Hepatocyte (in vitro differentiated cells): ENCODE results near the gene TASP1. TPM values are rescaled to one million over a fixed set of nuclear protein-coding genes. Genes with fewer than 3 reads are reported as not detected.

Experiments
- DNase-seq: peaks from one replicate; pipeline ENCODE4 v3.0.0-alpha.2; 2016; ENCODE audit warnings: low spot score
- H2AFZ ChIP-seq: fragments of 200-600 bp; sonication (generic); 2 replicates; pipeline ENCODE4 v1.6.0; 2016; ENCODE audit warnings: antibody characterized with exemption, mild to moderate bottlenecking
- H3K27ac ChIP-seq: fragments of 200-600 bp; sonication (generic); 2 replicates; pipeline ENCODE4 v1.5.1; 2016; ENCODE audit warnings: mild to moderate bottlenecking
- H3K27me3 ChIP-seq: fragments of 200-600 bp; sonication (generic); 2 replicates; pipeline ENCODE4 v1.6.1; 2016
- H3K36me3 ChIP-seq: fragments of 200-600 bp; sonication (generic); replicated peaks from 2 replicates; pipeline ENCODE4 v1.5.1; 2016; ENCODE audit warnings: low read depth; ENCODE audit not compliant: insufficient read depth
- H3K4me1 ChIP-seq: fragments of 200-600 bp; sonication (generic); 2 replicates; pipeline ENCODE4 v1.5.1; 2016; ENCODE audit warnings: mild to moderate bottlenecking, moderate library complexity; ENCODE audit not compliant: insufficient read depth
- H3K4me2 ChIP-seq: fragments of 200-600 bp; sonication (generic); 2 replicates; pipeline ENCODE4 v1.6.0; 2016
- H3K4me3 ChIP-seq: fragments of 200-600 bp; sonication (generic); 2 replicates; pipeline ENCODE4 v1.5.1; 2016; ENCODE audit warnings: mild to moderate bottlenecking
- H3K79me2 ChIP-seq: fragments of 200-600 bp; sonication (generic); 2 replicates; pipeline ENCODE4 v1.6.0; 2017; ENCODE audit warnings: mild to moderate bottlenecking
- H3K9me2 ChIP-seq: fragments of 200-600 bp; sonication (generic); replicated peaks from 2 replicates; pipeline ENCODE4 v1.6.0; 2017; ENCODE audit warnings: mild to moderate bottlenecking; ENCODE audit not compliant: insufficient read depth
- H3K9me3 ChIP-seq: fragments of 200-600 bp; sonication (generic); 2 replicates; pipeline ENCODE4 v1.5.1; 2016; ENCODE audit warnings: low read depth, mild to moderate bottlenecking
- H4K20me1 ChIP-seq: fragments of 200-600 bp; sonication (generic); 2 replicates; pipeline ENCODE4 v1.6.0; 2016; ENCODE audit warnings: mild to moderate bottlenecking; ENCODE audit not compliant: insufficient read depth, poor library complexity, severe bottlenecking
- EZH2 ChIP-seq: fragments of 200-600 bp; sonication (generic); IDR thresholded peaks from 2 replicates; pipeline ENCODE4 v1.6.1; 2016; ENCODE audit warnings: antibody characterized with exemption, mild to moderate bottlenecking, borderline replicate concordance
- EZH2phosphoT487 ChIP-seq: fragments of 200-600 bp; sonication (generic); IDR thresholded peaks from one replicate; pipeline ENCODE4 v1.6.1; 2018; ENCODE audit warnings: antibody characterized with exemption, mild to moderate bottlenecking, low read depth, moderate library complexity; ENCODE audit not compliant: unreplicated experiment, severe bottlenecking
- WGBS: methylation state at CpG from one replicate; pipeline ENCODE4 v1.1.6; 2016; ENCODE audit warnings: low lambda C conversion rate; ENCODE audit errors: missing lambda C conversion rate; 5-methylcytosine and 5-hydroxymethylcytosine counted together
- polyA plus RNA-seq: library from polyadenylated mRNA; unstranded; fragments of >200 nt; fragmentation: Nextera tagmentation; extraction: Ambion mirVana; gene quantifications from 2 replicates; pipeline ENCODE4 v1.2.1, GENCODE V29; 2016
- total RNA-seq: library from RNA; depleted of rRNA; stranded (reverse); fragments of >200 nt; gene quantifications from 2 replicates; pipeline ENCODE4 v1.2.3, GENCODE V29; 2014
- TF ChIP-seq, protein P1 (sequence below): fragments of 200-600 bp; sonication (generic); IDR thresholded peaks from 2 replicates; pipeline ENCODE4 v1.5.1; 2016; ENCODE audit warnings: antibody characterized with exemption, mild to moderate bottlenecking; ENCODE audit not compliant: poor library complexity

The TASP1 gene
- total and polyA plus RNA-seq, 2 experiments from 2014 or later, result 11.1 to 12.9 TPM

DNA sequence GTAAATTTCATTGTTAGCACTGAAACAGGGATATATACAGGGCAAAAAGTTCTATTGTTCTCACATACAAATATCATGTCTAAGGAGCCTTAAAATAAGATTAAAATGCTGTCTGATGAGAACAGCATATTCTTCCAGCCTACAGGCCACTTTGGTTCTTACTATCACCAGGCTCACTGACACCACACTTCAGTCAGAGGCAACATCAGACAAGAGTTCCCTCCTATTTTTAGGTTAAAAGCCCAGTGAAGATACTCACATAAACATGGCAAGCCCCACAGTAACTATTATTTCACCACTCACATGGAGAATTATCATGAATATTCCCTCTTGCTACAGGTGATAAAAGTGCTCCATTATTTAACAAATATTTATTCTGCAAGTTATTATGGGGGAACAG, 241.9 kb downstream of the TASP1 start:
- H4K20me1 ChIP-seq, result no peaks in the 10 kb centered on the region
- no peak for DNase-seq
- H3K4me1 ChIP-seq, result no peaks in the 10 kb centered on the region
- H2AFZ ChIP-seq, result no peak overlapping the region
- no peaks in the 10 kb centered on the region for H3K36me3 ChIP-seq
- TF ChIP-seq EZH2phosphoT487 (no peak), EZH2 (no peak)
- TF ChIP-seq, protein P1, sequence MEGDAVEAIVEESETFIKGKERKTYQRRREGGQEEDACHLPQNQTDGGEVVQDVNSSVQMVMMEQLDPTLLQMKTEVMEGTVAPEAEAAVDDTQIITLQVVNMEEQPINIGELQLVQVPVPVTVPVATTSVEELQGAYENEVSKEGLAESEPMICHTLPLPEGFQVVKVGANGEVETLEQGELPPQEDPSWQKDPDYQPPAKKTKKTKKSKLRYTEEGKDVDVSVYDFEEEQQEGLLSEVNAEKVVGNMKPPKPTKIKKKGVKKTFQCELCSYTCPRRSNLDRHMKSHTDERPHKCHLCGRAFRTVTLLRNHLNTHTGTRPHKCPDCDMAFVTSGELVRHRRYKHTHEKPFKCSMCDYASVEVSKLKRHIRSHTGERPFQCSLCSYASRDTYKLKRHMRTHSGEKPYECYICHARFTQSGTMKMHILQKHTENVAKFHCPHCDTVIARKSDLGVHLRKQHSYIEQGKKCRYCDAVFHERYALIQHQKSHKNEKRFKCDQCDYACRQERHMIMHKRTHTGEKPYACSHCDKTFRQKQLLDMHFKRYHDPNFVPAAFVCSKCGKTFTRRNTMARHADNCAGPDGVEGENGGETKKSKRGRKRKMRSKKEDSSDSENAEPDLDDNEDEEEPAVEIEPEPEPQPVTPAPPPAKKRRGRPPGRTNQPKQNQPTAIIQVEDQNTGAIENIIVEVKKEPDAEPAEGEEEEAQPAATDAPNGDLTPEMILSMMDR, result no peak
- H3K27ac ChIP-seq, result no peak overlapping the region
- no peak overlapping the region for H3K4me2 ChIP-seq
- H3K4me3 ChIP-seq, result no peak overlapping the region
- H3K9me3 ChIP-seq, result no peaks in the 10 kb centered on the region
- no peaks in the 10 kb centered on the region for H3K9me2 ChIP-seq
- H3K79me2 ChIP-seq, result no peaks in the 10 kb centered on the region
- no peaks in the 10 kb centered on the region for H3K27me3 ChIP-seq

- no peaks in the 10 kb centered on the region for H3K79me2 ChIP-seq
- WGBS, result 40% methylated on average over 3 of the region's 3 CpGs
- TF ChIP-seq, protein P1, result no peak
- no peak for TF ChIP-seq EZH2
- no peak for TF ChIP-seq EZH2phosphoT487
- no peak for DNase-seq
- H3K4me2 ChIP-seq, result no peak overlapping the region
- H3K36me3 ChIP-seq, result no peaks in the 10 kb centered on the region
- no peak overlapping the region for H3K27ac ChIP-seq
- H4K20me1 ChIP-seq, result no peaks in the 10 kb centered on the region
- H3K9me2 ChIP-seq, result no peaks in the 10 kb centered on the region
- H3K27me3 ChIP-seq, result no peaks in the 10 kb centered on the region
- no peak overlapping the region for H2AFZ ChIP-seq
- H3K4me1 ChIP-seq, result no peaks in the 10 kb centered on the region
- H3K4me3 ChIP-seq, result no peak overlapping the region
- no peaks in the 10 kb centered on the region for H3K9me3 ChIP-seq
Measured at GRCh38 chr20:13396022-13396421, 242.7 kb downstream of the TASP1 start.

DNA sequence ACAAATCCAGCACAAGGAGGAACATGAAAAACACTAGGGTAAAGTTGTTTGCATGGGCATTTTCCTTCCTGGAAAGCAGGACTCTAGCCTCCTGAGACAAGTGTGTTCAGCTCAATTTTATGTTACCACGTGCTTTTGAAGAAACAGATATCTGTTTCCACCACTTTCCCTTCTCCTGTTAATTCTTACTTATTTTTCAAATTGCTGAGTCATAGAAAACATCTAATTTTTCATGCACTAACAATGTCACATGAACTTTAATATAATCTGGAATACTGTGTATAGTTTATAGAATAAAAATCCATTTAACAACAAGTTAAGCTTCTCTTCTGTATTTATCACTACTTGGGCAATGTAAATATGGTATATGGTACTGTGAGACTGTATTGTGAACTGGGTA, 243.5 kb downstream of the TASP1 start:
- WGBS, result 87% methylated on average over 1 of the region's 1 CpG
- H3K9me2 ChIP-seq, result no peaks in the 10 kb centered on the region
- H4K20me1 ChIP-seq, result no peaks in the 10 kb centered on the region
- no peak for DNase-seq
- H2AFZ ChIP-seq, result no peak overlapping the region
- TF ChIP-seq EZH2phosphoT487 (no peak), EZH2 (no peak)
- TF ChIP-seq, protein P1, result no peak
- H3K27me3 ChIP-seq, result no peaks in the 10 kb centered on the region
- H3K27ac ChIP-seq, result no peak overlapping the region
- H3K4me1 ChIP-seq, result no peaks in the 10 kb centered on the region
- H3K79me2 ChIP-seq, result no peaks in the 10 kb centered on the region
- H3K36me3 ChIP-seq, result no peaks in the 10 kb centered on the region
- no peaks in the 10 kb centered on the region for H3K9me3 ChIP-seq
- H3K4me2 ChIP-seq, result no peak overlapping the region
- no peak overlapping the region for H3K4me3 ChIP-seq

DNA sequence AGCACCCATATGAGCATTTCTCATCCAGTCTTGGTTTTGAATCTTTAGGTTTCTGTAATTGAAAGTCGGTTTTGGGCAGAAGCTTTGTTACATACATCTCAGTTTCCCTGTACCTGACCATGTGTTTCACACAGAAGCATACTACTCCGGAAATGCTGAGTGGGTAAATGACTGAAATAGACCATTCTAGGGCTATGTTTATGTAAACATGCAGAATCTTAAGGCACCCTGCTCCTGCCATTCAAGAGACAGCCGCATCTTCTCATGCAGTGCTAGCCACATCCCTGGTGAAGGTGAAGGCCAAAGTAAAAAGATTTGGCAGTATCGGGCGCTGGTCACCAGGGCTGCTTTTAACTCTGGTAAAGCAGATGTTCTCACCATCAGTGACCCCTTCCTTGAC, 246.3 kb downstream of the TASP1 start:
- DNase-seq, result no peak
- no peak overlapping the region for H3K27ac ChIP-seq
- 96% methylated on average over 5 of the region's 5 CpGs for WGBS
- no peaks in the 10 kb centered on the region for H3K4me1 ChIP-seq
- H3K79me2 ChIP-seq, result no peaks in the 10 kb centered on the region
- H3K9me2 ChIP-seq, result no peaks in the 10 kb centered on the region
- H3K4me3 ChIP-seq, result no peak overlapping the region
- H3K4me2 ChIP-seq, result no peak overlapping the region
- H4K20me1 ChIP-seq, result no peaks in the 10 kb centered on the region
- H3K36me3 ChIP-seq, result no peaks in the 10 kb centered on the region
- H3K9me3 ChIP-seq, result no peaks in the 10 kb centered on the region
- no peaks in the 10 kb centered on the region for H3K27me3 ChIP-seq
- TF ChIP-seq, protein P1, result no peak
- TF ChIP-seq EZH2phosphoT487 (no peak), EZH2 (no peak)
- H2AFZ ChIP-seq, result no peak overlapping the region
